Mesodermal cell (in vitro differentiated cells): Measurements from ENCODE around the gene GIPC2. TPM values are rescaled to one million over a fixed set of nuclear protein-coding genes. Genes with fewer than 3 reads are reported as not detected.
A peak's percentile ranks its signal among the peaks of the same experiment; 100 is the strongest.
"Not testable (repeated sequence)": the region's sequence is repeated elsewhere in the genome, so short reads cannot be mapped to it uniquely, and the experiment has no call there.

Experiments
- H3K27ac ChIP-seq: 2 replicates; pipeline ENCODE4 v1.7.0; 2013; ENCODE audit warnings: mild to moderate bottlenecking, low read depth, low read length, moderate library complexity; ENCODE audit not compliant: severe bottlenecking
- H3K36me3 ChIP-seq: 2 replicates; pipeline ENCODE4 v1.7.1; 2013; ENCODE audit warnings: mild to moderate bottlenecking, low read length, moderate library complexity; ENCODE audit not compliant: control insufficient read depth, insufficient read depth
- H3K4me1 ChIP-seq: one replicate; pipeline ENCODE4 v1.7.1; 2013; ENCODE audit warnings: mild to moderate bottlenecking, low read length; ENCODE audit not compliant: insufficient read depth, control insufficient read depth, poor library complexity, severe bottlenecking
- H3K4me3 ChIP-seq: 2 replicates; pipeline ENCODE4 v1.7.0; 2013; ENCODE audit warnings: low read length, control low read depth, mild to moderate bottlenecking; ENCODE audit not compliant: insufficient read depth, poor library complexity, severe bottlenecking; ENCODE audit errors: extremely low read depth
- H3K9me3 ChIP-seq: 2 replicates; pipeline ENCODE4 v1.7.1; 2013; ENCODE audit warnings: mild to moderate bottlenecking, low read length, moderate library complexity; ENCODE audit not compliant: control insufficient read depth
- WGBS, 2 experiments: methylation state at CpG; one replicate each; pipeline ENCODE4 v1.1.5; 2013; ENCODE audit warnings: missing lambda C conversion rate in 2 of 2; ENCODE audit not compliant: insufficient coverage in 2 of 2; 5-methylcytosine and 5-hydroxymethylcytosine counted together
- polyA plus RNA-seq, 2 experiments: library from polyadenylated mRNA; stranded (reverse); fragments of 50-300 nt; gene quantifications; one replicate each; pipeline ENCODE4 v1.2.3, GENCODE V29; 2013

Gene GIPC2
- not detected for polyA plus RNA-seq (2013, experiment 1 of 2)
- not detected for polyA plus RNA-seq (2013, experiment 2 of 2)

- Histone ChIP-seq H3K4me3 (peak within 1 kb of the TSS; percentile 32), H3K36me3 (no peaks in the 10 kb centered on the region), H3K27ac (no peak within 1 kb of the TSS), H3K4me1 (no peaks in the 10 kb centered on the region), H3K9me3 (no peaks in the 10 kb centered on the region)
- WGBS, 2 experiments, result 0 to 1% methylated on average over 66 of the region's 85 CpGs
Measured at GRCh38 chr1:78045926-78046778, at the start of gene GIPC2. Gene GIPC2 (plus strand): TSS chr1:78045966. CDS start chr1:78046095, 129 bp downstream.

GRCh38 chr1:77996734-77997133 lies 49.0 kb upstream of the GIPC2 start:
- H3K4me1 ChIP-seq, result no peaks in the 10 kb centered on the region
- 86 to 98% methylated on average over 2 to 5 of the region's 5 CpGs for WGBS, 2 experiments
- H3K27ac ChIP-seq, result no peak overlapping the region
- H3K36me3 ChIP-seq, result peaks cover 34% of the 10 kb centered on the region
- H3K9me3 ChIP-seq, result no peaks in the 10 kb centered on the region
- H3K4me3 ChIP-seq, result no peak overlapping the region

- H3K27ac ChIP-seq, H3K9me3 ChIP-seq, H3K4me1 ChIP-seq, H3K4me3 ChIP-seq: not testable (repeated sequence)
- peaks cover 12% of the 10 kb centered on the region for H3K36me3 ChIP-seq
- WGBS, 2 experiments, result 96 to 98% methylated on average over 10 of the region's 11 CpGs
Measured at GRCh38 chr1:78000536-78000935, 45.2 kb upstream of the GIPC2 start.

- Histone ChIP-seq H3K27ac (peak overlapping the region; percentile 63), H3K36me3 (no peaks in the 10 kb centered on the region), H3K9me3 (no peaks in the 10 kb centered on the region), H3K4me1 (no peaks in the 10 kb centered on the region), H3K4me3 (no peak overlapping the region)
- WGBS, 2 experiments, result 50 to 90% methylated on average over 1 to 2 of the region's 3 CpGs
Measured at GRCh38 chr1:78003070-78003746, 42.6 kb upstream of the GIPC2 start.

GRCh38 chr1:78003882-78004718 lies 41.7 kb upstream of the GIPC2 start:
- Histone ChIP-seq H3K36me3 (no peaks in the 10 kb centered on the region), H3K27ac (peak overlapping the region; percentile 98), H3K4me3 (peak overlapping the region; percentile 48), H3K4me1 (no peaks in the 10 kb centered on the region), H3K9me3 (no peaks in the 10 kb centered on the region)
- WGBS, 2 experiments, result no CpG with 5 or more reads among the region's 8 CpGs

GRCh38 chr1:78004719-78005447 lies 40.9 kb upstream of the GIPC2 start, which contains the start of gene DNAJB4:
Gene DNAJB4 (plus strand): TSS chr1:78004939. CDS start chr1:78005111, 172 bp downstream.
- Histone ChIP-seq H3K27ac (peak within 1 kb of the TSS; percentile 98), H3K9me3 (no peaks in the 10 kb centered on the region), H3K4me1 (no peaks in the 10 kb centered on the region), H3K36me3 (no peaks in the 10 kb centered on the region), H3K4me3 (peak within 1 kb of the TSS; percentile 48)
- WGBS, 2 experiments, result 2 to 12% methylated on average over 6 to 10 of the region's 12 CpGs

GRCh38 chr1:78005448-78005722 lies 40.4 kb upstream of the GIPC2 start:
- Histone ChIP-seq H3K9me3 (no peaks in the 10 kb centered on the region), H3K4me3 (peak overlapping the region; percentile 48)
- WGBS, 2 experiments, result no CpG with 5 or more reads among the region's 1 CpG

GRCh38 chr1:78005755-78006154 lies 40.0 kb upstream of the GIPC2 start:
- Histone ChIP-seq H3K36me3 (no peaks in the 10 kb centered on the region), H3K9me3 (no peaks in the 10 kb centered on the region), H3K4me3 (peak overlapping the region; percentile 48), H3K4me1 (no peaks in the 10 kb centered on the region), H3K27ac (no peak overlapping the region)
- WGBS, 2 experiments, result no CpG with 5 or more reads among the region's 1 CpG

More at GRCh38 chr1:78005448-78005722, 40.4 kb upstream of the GIPC2 start:
- no peaks in the 10 kb centered on the region for H3K4me1 ChIP-seq
- no peaks in the 10 kb centered on the region for H3K36me3 ChIP-seq
- H3K27ac ChIP-seq, result peak overlapping the region; percentile 98

- H3K27ac ChIP-seq, result no peak overlapping the region
- peak overlapping the region; percentile 18 for H3K4me3 ChIP-seq
- no peaks in the 10 kb centered on the region for H3K4me1 ChIP-seq
- no peaks in the 10 kb centered on the region for H3K9me3 ChIP-seq
- H3K36me3 ChIP-seq, result no peaks in the 10 kb centered on the region
Measured at GRCh38 chr1:78006521-78006920, 39.2 kb upstream of the GIPC2 start.
